ENCODE measurements around the gene RPS19. TPM values are rescaled to one million over a fixed set of nuclear protein-coding genes. Genes with fewer than 3 reads are reported as not detected.

RPS19 gene
- polyA plus RNA-seq, 1 experiment, result 1,320 TPM

DNA sequence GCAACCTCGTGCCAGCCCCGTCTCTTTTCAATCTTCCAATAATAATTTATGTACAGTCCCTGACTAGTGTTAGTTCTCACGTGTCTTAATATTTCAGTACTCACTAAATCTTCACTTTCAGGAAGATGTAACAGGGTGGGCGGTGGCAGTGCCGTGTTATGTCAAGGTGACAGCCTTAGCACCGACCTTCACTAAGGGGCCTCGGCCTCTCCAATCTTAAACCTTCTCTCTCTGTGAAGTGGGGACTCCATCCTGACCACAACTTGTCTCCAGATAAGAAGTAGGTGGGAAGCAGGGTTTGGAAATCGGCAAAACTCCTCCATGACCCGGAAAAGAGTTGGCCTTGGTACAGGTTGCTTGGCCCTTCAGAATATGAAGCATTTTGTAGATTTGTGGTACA, 1.8 kb downstream of the RPS19 start:
- no peaks in the 10 kb centered on the region for H3K27me3 ChIP-seq (ENCODE audit: control insufficient read depth, insufficient read depth, low read length)
- ChIA-PET CTCF (interaction anchor here (0.7 kb wide), 1 partner anchor 108 kb away, joined by 4 read pairs; no protein-coding TSS in a partner anchor), POLR2A (interaction anchor here (2.5 kb wide), 1 partner anchor 11 kb away, joined by 24 read pairs; no protein-coding TSS in a partner anchor)
- H3K4me3 ChIP-seq (ENCODE audit: low read depth, low read length), result peak overlapping the region; percentile 99
- H3K9me3 ChIP-seq (ENCODE audit: control insufficient read depth, insufficient read depth, low read length), result no peaks in the 10 kb centered on the region
- no peak for DNase-seq (ENCODE audit: low read depth, low spot score)
- no peak overlapping the region for H3K27ac ChIP-seq (ENCODE audit: low read depth, low read length)
- TF ChIP-seq, protein P1, sequence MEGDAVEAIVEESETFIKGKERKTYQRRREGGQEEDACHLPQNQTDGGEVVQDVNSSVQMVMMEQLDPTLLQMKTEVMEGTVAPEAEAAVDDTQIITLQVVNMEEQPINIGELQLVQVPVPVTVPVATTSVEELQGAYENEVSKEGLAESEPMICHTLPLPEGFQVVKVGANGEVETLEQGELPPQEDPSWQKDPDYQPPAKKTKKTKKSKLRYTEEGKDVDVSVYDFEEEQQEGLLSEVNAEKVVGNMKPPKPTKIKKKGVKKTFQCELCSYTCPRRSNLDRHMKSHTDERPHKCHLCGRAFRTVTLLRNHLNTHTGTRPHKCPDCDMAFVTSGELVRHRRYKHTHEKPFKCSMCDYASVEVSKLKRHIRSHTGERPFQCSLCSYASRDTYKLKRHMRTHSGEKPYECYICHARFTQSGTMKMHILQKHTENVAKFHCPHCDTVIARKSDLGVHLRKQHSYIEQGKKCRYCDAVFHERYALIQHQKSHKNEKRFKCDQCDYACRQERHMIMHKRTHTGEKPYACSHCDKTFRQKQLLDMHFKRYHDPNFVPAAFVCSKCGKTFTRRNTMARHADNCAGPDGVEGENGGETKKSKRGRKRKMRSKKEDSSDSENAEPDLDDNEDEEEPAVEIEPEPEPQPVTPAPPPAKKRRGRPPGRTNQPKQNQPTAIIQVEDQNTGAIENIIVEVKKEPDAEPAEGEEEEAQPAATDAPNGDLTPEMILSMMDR (IDR thresholded peaks at IDR 0.05; ENCODE audit: low read depth, low read length), result no peak

DNA sequence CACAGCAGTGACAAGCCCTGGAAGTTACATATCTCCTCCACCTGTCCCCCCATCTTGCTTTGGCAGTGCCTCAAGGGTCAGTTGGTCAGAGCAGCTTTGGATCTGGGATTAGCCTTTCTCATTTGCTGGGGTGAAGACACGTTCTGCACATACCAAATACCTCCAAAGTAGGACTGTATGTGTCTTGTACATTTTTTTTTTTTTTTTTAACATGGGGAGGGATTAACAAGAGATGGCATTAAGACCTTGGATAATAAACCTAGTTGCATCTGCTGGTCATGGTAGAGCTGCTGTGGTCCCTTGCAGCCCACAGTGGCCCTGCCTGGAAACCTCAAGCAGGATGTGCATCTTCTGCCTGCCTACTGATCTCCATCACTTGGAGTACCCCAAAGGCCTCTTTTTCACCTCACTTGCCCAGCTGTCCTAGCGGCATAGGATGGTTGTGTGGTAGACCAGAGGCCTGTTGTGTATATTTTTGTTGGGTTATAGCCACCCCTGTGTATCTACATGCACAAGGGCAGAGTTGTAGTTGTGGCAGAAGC, 2.5 kb downstream of the RPS19 start:
- H3K9me3 ChIP-seq (ENCODE audit: control insufficient read depth, insufficient read depth, low read length), result no peaks in the 10 kb centered on the region
- H3K27ac ChIP-seq (ENCODE audit: low read depth, low read length), result no peak overlapping the region
- ChIA-PET CTCF (interaction anchor here (0.7 kb wide), 1 partner anchor 109 kb away, joined by 4 read pairs; no protein-coding TSS in a partner anchor), POLR2A (interaction anchor here (1.1 kb wide), 1 partner anchor 11 kb away, joined by 6 read pairs; no protein-coding TSS in a partner anchor)
- no peaks in the 10 kb centered on the region for H3K27me3 ChIP-seq (ENCODE audit: control insufficient read depth, insufficient read depth, low read length)
- TF ChIP-seq, protein P1 (IDR thresholded peaks at IDR 0.05; ENCODE audit: low read depth, low read length), result no peak
- no peak for DNase-seq (ENCODE audit: low read depth, low spot score)
- peak overlapping the region; percentile 99 for H3K4me3 ChIP-seq (ENCODE audit: low read depth, low read length)

DNA sequence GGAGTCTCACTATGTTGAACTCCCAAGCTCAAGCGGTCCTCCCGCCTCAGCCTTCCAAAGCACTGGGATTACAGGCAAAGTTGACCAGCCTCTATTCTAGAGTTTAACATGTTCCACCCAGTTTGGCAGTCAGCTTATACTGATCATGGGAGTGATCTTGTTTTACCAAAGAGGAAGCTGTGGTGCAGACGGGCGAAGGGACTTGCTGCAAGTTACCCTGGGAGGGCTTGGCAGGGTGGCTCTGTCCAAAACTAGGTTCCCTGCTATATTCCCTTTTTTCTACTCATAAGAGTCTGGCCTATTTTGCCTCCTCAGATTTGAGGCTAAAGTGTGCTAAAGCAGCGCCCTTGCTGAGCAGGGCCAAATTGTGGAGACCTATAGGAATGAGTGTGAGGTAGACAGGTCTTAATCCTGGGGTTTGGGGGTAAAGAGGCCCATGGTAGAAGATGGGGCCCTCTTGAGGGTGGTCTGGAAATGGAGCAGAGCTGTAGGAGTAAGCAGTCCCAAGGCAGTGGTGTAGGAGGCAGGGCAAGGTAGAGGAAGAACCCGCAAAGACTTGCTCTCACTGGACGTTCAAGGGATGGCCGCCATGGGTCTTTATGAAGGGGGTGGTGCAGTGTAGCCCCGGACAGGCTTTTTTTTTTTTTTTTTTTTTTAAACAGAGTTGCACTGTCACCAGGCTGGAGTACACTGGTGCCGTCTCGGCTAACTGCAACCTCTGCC, 3.3 kb downstream of the RPS19 start:
- no peak for DNase-seq (ENCODE audit: low read depth, low spot score)
- H3K4me3 ChIP-seq (ENCODE audit: low read depth, low read length), result no peak overlapping the region
- CTCF ChIA-PET, result interaction anchor here (1.0 kb wide), 1 partner anchor 10 kb away, joined by 3 read pairs; no protein-coding TSS in a partner anchor
- POLR2A ChIA-PET, result interaction anchor here (1.1 kb wide), 1 partner anchor 10 kb away, joined by 6 read pairs; no protein-coding TSS in a partner anchor
- H3K9me3 ChIP-seq (ENCODE audit: control insufficient read depth, insufficient read depth, low read length), result no peaks in the 10 kb centered on the region
- TF ChIP-seq, protein P1 (IDR thresholded peaks at IDR 0.05; ENCODE audit: low read depth, low read length), result no peak
- no peaks in the 10 kb centered on the region for H3K27me3 ChIP-seq (ENCODE audit: control insufficient read depth, insufficient read depth, low read length)
- H3K27ac ChIP-seq (ENCODE audit: low read depth, low read length), result peak overlapping the region; percentile 21

DNA sequence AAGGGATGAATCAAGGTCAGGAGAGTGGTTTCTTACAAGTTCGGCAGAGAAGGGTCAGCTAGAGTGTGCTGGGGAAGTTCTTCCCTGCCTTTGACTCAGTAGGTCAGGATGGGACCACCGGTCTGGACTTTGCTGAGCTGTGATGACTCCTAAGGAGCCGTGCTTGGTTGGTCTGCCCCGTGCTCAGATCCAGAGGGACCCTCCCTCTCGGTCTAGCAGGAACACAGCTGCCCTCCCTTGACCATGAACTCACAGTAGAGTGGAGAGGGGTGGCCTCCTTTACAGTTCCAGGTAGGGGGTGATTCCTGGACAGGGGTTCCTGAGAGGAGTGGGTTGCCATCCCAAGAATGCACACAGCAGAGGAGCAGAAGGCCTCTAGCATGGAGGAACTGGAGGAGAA, 4.3 kb downstream of the RPS19 start:
- CTCF ChIA-PET, result no interaction called here

More for the DNA sequence above, 4.3 kb downstream of the RPS19 start:
- H3K27ac ChIP-seq (ENCODE audit: low read depth, low read length), result peak overlapping the region; percentile 21
- no peak for DNase-seq (ENCODE audit: low read depth, low spot score)
- no peaks in the 10 kb centered on the region for H3K9me3 ChIP-seq (ENCODE audit: control insufficient read depth, insufficient read depth, low read length)
- TF ChIP-seq, protein P1 (IDR thresholded peaks at IDR 0.05; ENCODE audit: low read depth, low read length), result no peak
- POLR2A ChIA-PET, result interaction anchor here (0.7 kb wide), 1 partner anchor 22 kb away, joined by 5 read pairs; no protein-coding TSS in a partner anchor
- no peaks in the 10 kb centered on the region for H3K27me3 ChIP-seq (ENCODE audit: control insufficient read depth, insufficient read depth, low read length)
- H3K4me3 ChIP-seq (ENCODE audit: low read depth, low read length), result no peak overlapping the region
